Non-pigmented ciliary epithelial cell (primary cell): ENCODE data around the gene GLOD5.

Source experiments
- DNase-seq: peaks from one replicate; pipeline ENCODE4 v3.0.0-alpha.2; 2010; ENCODE audit warnings: low read depth

Gene GLOD5

GRCh38 chrX:48754238-48754637, 7.3 kb upstream of the GLOD5 start:
- DNase-seq = no peak

GRCh38 chrX:48769230-48769629, 7.7 kb downstream of the GLOD5 start:
- no peak for DNase-seq

GRCh38 chrX:48770296-48770695, 8.7 kb downstream of the GLOD5 start:
- no peak for DNase-seq

- DNase-seq = no peak
These were observed 11.1 kb downstream of the GLOD5 start for GRCh38 chrX:48772602-48773001.

GRCh38 chrX:48776818-48777439, 15.4 kb downstream of the GLOD5 start:
- DNase-seq = no peak

GRCh38 chrX:48779399-48779798, 17.9 kb downstream of the GLOD5 start:
- DNase-seq = no peak

- DNase-seq = no peak
These were observed 20.2 kb downstream of the GLOD5 start for GRCh38 chrX:48781705-48782104.

GRCh38 chrX:48782216-48782615, 20.7 kb downstream of the GLOD5 start:
- DNase-seq = no peak

GRCh38 chrX:48782795-48783194, 21.2 kb downstream of the GLOD5 start:
- DNase-seq = no peak

- no peak for DNase-seq
These were observed 23.2 kb downstream of the GLOD5 start for GRCh38 chrX:48784726-48785125.

- DNase-seq = no peak
These were observed 23.6 kb downstream of the GLOD5 start for GRCh38 chrX:48785186-48785539.

- no peak for DNase-seq
These were observed 24.1 kb downstream of the GLOD5 start for GRCh38 chrX:48785540-48786214.

GRCh38 chrX:48786341-48786800, 24.8 kb downstream of the GLOD5 start, which contains the start of gene GATA1:
Gene GATA1 (plus strand): TSS chrX:48786590. CDS start chrX:48791110, 4,520 bp downstream.
- no peak for DNase-seq

GRCh38 chrX:48786825-48787504, 25.4 kb downstream of the GLOD5 start:
- no peak for DNase-seq

- DNase-seq = no peak
These were observed 26.2 kb downstream of the GLOD5 start for GRCh38 chrX:48787505-48788443.

- no peak for DNase-seq
These were observed 28.0 kb downstream of the GLOD5 start for GRCh38 chrX:48789366-48790220.

GRCh38 chrX:48790477-48790876, 28.9 kb downstream of the GLOD5 start:
- no peak for DNase-seq

GRCh38 chrX:48791063-48791820, 29.7 kb downstream of the GLOD5 start:
- no peak for DNase-seq

GRCh38 chrX:48792219-48792618, 30.7 kb downstream of the GLOD5 start:
- DNase-seq = no peak

GRCh38 chrX:48793935-48794334, 32.4 kb downstream of the GLOD5 start:
- no peak for DNase-seq
